Stimulated activated naive CD8-positive, alpha-beta T cell treated with anti-CD3 and anti-CD28 coated beads, Interleukin-15, amount 100 ng/mL, for 72 hours (primary cell): ENCODE data around the gene GTF2H4.
"Not testable (repeated sequence)": the region's sequence is repeated elsewhere in the genome, so short reads cannot be mapped to it uniquely, and the experiment has no call there.

Source experiments
- ATAC-seq: fragments of 150-1000 bp; cut with Tn5 transposase; 2 replicates; pipeline ENCODE4 v1.10.0; 2021; ENCODE audit warnings: mild to moderate bottlenecking, moderate library complexity
- DNase-seq, 2 donors: peaks; one replicate each; pipeline ENCODE4 v3.0.0; 2021 to 2022
- H3K27ac Mint-ChIP-seq, 2 donors: one replicate each; pipeline ENCODE4 v1.8.0; 2022; ENCODE audit warnings: mild to moderate bottlenecking in 2 of 2, mixed read lengths in 2 of 2, moderate library complexity in 2 of 2
- H3K27me3 Mint-ChIP-seq: one replicate; pipeline ENCODE4 v1.8.0; 2022; ENCODE audit warnings: mixed read lengths
- H3K4me1 Mint-ChIP-seq: one replicate; pipeline ENCODE4 v1.8.0; 2022; ENCODE audit warnings: mild to moderate bottlenecking, mixed read lengths
- H3K4me3 Mint-ChIP-seq, 2 donors: one replicate each; pipeline ENCODE4 v1.8.0; 2022; ENCODE audit warnings: mild to moderate bottlenecking in 2 of 2, mixed read lengths in 2 of 2, moderate library complexity in 1 of 2
- H3K9me3 Mint-ChIP-seq, 2 donors: one replicate each; pipeline ENCODE4 v1.8.0; 2022; ENCODE audit warnings: mixed read lengths in 2 of 2

GTF2H4 gene

DNA sequence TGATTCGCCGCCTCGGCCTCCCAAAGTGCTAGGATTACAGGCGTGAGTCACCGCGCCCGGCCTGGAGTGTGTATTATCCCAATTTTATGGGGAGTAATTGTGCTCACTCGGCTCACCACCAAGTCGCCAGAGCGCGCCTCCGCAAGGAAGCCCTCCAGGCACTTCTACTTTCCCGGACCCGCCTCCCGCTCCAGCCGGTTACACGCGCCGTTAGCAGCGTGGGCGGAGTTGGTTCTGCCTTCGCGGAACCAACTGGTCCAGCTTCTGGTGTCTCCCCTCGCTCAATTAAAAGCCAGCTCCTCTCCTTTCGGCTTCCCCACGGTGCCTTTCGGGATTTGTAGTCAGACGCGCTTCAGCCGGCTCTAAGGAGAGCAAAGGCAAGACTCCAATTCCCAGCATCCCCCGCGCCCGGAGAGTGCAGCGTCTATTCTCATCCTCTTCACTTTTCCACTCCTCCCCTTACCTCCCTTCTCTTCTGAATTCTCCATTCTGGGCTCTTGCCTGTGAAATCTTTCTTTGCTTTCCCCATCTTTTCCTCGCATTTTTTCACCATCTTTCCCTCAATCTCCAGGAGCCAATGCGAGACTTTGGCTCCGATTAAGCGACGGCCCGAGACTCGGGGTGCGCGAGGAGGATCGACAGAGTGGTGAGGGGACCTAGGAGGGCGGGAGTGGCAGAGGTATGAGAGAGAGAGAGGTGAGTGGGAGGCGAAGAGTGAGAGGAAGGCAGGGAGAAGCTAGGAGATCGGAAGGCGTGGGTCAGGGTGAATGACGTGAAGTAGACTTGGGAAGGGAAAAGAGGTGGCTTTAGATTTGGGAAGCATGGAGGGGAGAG is at the start of gene GTF2H4:
TSS of gene GTF2H4 (plus strand) at position 450 of the 834 bp plus-strand sequence.
- Mint-ChIP-seq H3K9me3 (no peaks in the 10 kb centered on the region), H3K27ac (peak within 1 kb of the TSS; percentile 2 to 79), H3K4me1 (peaks cover 31% of the 10 kb centered on the region), H3K4me3 (peak within 1 kb of the TSS; percentile 85 to 88), H3K27me3 (no peaks in the 10 kb centered on the region)
- ATAC-seq (peak; percentile 99), DNase-seq (peak; percentile 89 to 96)

DNA sequence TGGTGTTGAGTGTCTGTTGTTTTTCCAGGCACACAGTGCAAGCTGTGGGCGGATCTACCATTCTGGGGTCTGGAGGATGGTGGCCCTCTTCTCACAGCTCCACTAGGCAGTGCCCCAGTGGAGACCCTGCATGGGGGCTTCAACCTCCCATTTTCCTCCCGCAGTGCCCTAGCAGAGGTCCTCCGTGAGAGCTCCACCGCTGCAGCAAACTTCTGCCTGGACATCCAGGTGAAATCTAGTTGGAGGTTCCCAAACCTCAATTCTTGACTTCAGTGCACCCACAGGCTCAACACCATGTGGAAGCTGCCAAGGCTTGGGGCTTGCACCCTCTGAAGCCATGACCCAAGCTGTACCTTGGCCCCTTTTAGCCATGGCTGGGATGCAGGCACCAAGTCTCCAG is 48.3 kb upstream of the GTF2H4 start:
- H3K27ac Mint-ChIP-seq, DNase-seq, ATAC-seq, H3K4me3 Mint-ChIP-seq, H3K27me3 Mint-ChIP-seq: not testable (repeated sequence)
- Mint-ChIP-seq H3K9me3 (peaks cover 14 to 47% of the 10 kb centered on the region in 2 donors), H3K4me1 (peaks cover 23% of the 10 kb centered on the region)

- no peak overlapping the region for H3K4me3 Mint-ChIP-seq
- H3K4me1 Mint-ChIP-seq: peaks cover 22% of the 10 kb centered on the region
- peaks cover 14 to 47% of the 10 kb centered on the region in 2 donors for H3K9me3 Mint-ChIP-seq
- no peaks in the 10 kb centered on the region for H3K27me3 Mint-ChIP-seq
- no peak overlapping the region for H3K27ac Mint-ChIP-seq
- DNase-seq (no peak), ATAC-seq (no peak)
These were observed 46.6 kb upstream of the GTF2H4 start for GRCh38 chr6:30861257-30862048.

DNA sequence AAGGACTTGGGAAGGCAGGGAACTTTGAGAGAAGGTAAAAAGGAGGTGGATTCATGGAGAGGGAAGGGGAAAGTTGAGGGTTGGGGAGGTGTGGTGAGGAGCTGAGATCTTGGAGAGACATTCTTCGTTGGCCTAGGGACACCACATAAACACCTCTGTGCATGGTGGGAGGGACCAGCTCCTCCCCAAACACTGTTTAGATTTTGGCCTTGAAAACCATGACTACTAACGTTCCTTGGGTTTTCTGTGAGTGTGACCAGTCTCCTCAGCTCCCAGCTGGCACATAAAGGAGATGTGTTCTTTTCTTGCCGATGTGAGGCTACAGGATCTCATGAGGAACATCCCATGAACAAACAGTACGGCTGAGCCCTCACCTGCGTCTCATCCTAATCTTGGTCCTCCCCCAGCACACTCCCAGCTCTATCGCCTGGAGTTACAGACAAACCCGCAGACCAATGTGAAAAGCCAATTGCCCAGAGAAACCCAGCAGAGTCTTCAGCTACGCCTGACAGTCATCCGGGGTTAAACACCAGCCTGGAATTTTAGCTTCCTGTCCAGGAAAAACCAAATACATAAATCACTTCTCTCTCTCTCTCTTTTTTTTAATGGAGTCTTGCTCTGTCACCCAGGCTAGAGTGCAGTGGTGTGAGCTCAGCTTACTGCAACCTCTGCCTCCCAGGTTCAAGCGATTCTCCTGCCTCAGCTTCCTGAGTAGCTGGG is 45.7 kb upstream of the GTF2H4 start:
- ATAC-seq: no peak
- H3K4me3 Mint-ChIP-seq: no peak overlapping the region
- DNase-seq: no peak
- H3K27ac Mint-ChIP-seq: no peak overlapping the region
- H3K9me3 Mint-ChIP-seq: peaks cover 14 to 47% of the 10 kb centered on the region in 2 donors
- no peaks in the 10 kb centered on the region for H3K27me3 Mint-ChIP-seq
- peaks cover 17% of the 10 kb centered on the region for H3K4me1 Mint-ChIP-seq

DNA sequence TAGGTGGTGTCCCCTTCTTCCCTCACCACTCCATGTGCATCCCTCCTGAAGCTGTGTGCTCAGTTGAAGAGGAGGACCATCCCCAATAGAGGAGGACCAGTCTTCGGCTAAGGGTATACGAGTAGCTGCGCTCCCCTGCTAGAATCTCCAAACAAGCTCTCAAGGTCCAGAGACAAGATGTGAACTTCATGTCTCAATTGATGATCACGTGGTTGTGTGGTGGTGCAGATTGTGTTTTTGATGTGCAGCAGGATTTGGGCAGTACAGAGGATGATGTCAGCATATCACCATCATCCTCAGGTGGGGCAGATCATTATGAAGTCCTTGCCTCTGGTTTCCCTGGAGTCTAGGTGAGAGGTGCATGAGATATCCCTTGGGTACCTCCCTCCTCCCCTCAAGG is 43.7 kb upstream of the GTF2H4 start:
- no peak for ATAC-seq
- Mint-ChIP-seq H3K4me1 (peaks cover 17% of the 10 kb centered on the region), H3K4me3 (no peak overlapping the region), H3K9me3 (peaks cover 7 to 45% of the 10 kb centered on the region in 2 donors), H3K27me3 (no peaks in the 10 kb centered on the region), H3K27ac (no peak overlapping the region)
- DNase-seq: no peak

- Mint-ChIP-seq H3K9me3 (peaks cover 25 to 46% of the 10 kb centered on the region in 2 donors), H3K4me1 (peaks cover 20% of the 10 kb centered on the region)
- H3K27ac Mint-ChIP-seq, ATAC-seq, DNase-seq, H3K4me3 Mint-ChIP-seq, H3K27me3 Mint-ChIP-seq: not testable (repeated sequence)
These were observed 38.7 kb upstream of the GTF2H4 start for GRCh38 chr6:30869241-30869749.

DNA sequence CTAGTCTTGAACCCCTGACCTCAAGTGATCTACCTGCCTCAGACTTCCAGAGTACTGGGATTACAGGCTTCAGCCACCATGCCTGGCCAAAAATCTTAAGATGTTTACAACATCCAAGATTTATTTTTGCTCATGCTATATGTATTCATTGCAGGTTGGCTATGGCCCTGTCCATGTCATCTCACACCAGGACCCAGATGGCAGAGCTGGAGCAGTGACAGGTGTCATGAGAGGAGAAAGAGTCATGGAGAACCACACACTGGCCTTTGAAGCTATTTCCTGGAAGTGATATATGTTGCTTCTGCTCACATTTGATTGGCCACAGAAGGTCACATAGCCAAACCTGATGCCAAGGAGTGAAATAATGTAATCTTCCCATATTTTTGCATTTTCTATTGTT is 37.5 kb upstream of the GTF2H4 start:
- no peaks in the 10 kb centered on the region for H3K27me3 Mint-ChIP-seq
- peak overlapping the region in 1 of 2 donors; percentile 87 for H3K27ac Mint-ChIP-seq
- H3K9me3 Mint-ChIP-seq: peaks cover 25 to 46% of the 10 kb centered on the region in 2 donors
- no peak for DNase-seq
- peaks cover 26% of the 10 kb centered on the region for H3K4me1 Mint-ChIP-seq
- no peak overlapping the region for H3K4me3 Mint-ChIP-seq
- ATAC-seq: peak; percentile 56

DNA sequence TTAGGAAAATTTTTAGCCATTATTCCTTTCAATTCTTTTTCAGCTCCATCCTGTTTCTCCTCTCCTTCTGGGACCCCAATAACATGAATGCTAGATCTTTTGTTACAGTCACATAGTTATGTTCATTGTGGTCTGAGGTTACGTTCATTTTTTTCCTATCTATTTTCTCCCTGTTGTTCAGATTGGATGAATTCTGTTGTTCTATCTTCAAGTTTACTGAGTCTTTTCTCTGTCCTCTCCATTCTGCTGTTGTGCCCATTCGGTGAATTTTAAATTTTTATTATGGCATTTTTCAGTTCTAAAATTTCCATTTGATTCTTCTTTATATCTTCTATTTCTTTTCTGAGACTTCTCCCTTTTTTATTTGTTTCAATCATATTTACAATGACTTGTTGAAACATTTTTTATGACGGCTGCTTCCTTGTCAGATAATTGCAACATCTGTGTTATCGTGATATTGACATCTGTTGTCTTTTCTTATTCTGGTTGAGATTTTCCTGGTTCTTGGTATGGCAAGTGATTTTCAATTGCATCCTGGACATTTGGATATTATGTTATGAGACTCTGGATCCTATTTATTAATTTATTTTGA is 36.3 kb upstream of the GTF2H4 start:
- Mint-ChIP-seq H3K27me3 (no peaks in the 10 kb centered on the region), H3K4me3 (peak overlapping the region; percentile 32 to 74), H3K9me3 (peaks cover 25 to 46% of the 10 kb centered on the region in 2 donors), H3K4me1 (peaks cover 37% of the 10 kb centered on the region), H3K27ac (peak overlapping the region in 1 of 2 donors; percentile 80)
- ATAC-seq: no peak
- no peak for DNase-seq

DNA sequence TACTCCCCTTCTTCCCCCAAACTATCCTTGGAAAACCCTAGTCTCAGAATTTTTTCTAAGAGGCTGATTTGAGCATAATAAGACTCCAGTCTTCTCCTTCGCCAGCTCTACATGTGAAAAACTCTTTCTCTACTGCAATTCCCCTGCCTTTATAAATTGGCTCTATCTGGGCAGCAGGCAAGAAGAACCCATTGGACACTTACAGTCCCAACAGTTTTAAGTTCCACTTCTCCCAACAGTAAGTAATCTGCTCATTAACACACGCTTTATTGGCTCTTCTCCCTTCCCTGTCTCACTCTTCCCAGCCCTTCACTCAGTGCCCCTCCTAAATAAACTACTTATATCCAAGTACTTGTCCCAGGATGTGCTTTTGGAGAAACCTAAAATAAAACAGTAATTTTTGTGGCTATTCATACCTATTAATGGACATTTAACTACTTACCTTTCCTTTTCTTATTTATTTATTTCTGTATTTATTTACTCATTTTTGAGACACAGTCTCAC is 34.8 kb upstream of the GTF2H4 start:
- Mint-ChIP-seq H3K4me1 (peaks cover 52% of the 10 kb centered on the region), H3K9me3 (peaks cover 25 to 46% of the 10 kb centered on the region in 2 donors), H3K27me3 (no peaks in the 10 kb centered on the region), H3K27ac (no peak overlapping the region), H3K4me3 (no peak overlapping the region)
- ATAC-seq (no peak), DNase-seq (no peak)

DNA sequence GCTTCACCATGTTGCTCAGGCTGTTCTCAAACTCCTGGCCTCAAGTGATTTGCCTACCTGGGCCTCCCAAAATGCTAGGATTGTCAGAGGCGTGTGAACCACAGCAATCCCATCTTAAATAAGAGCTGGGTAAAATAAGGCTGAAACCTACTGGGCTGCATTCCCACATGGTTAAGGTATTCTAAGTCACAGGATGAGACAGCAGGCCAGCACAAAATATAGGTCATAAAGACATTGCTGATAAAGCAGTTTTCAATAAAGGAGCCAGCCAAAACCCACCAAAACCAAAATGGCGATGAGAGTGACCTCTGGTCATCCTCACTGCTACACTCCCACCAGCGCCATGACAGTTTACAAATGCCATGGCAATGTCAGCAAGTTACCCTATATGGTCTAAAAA is 34.2 kb upstream of the GTF2H4 start:
- peaks cover 58% of the 10 kb centered on the region for H3K4me1 Mint-ChIP-seq
- not testable (repeated sequence) for H3K27ac Mint-ChIP-seq

DNA sequence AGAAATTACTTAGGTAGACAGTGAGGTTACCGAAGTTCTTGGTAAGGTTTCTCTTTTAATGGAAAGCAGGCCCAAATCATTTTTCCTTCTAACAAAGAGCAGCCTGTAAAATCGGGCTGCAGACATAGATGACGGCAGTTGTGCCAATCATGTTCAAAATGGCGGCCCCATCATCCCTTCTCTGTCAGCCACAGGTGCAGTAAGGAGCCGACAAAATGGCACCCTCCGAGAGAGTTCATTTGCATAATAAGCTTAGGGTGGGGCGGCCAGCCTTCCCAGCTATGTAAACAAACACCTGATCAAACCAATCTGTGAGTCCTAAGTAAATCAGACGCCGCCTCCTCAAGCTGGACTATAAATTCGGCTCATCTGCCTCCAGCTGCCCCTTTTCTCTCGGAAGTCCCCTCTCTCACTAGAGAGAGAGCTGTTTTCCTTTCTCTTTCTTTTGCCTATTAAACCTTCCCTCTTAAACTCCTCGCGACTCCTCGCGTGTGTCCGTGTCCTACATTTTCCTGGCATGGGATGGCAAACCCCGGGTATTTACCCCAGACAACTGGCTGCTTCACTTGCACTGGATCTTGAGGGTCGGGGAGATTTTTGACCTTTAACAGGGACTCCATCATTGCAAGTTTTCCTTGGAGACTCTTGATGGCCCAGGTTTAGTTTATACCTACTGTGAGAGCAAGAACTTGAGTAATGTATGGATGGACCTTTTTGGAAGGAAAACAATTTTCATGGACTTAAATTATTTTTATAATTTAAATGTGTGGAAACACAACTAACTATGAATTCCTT is 32.6 kb upstream of the GTF2H4 start:
- H3K9me3 Mint-ChIP-seq: peaks cover 20 to 32% of the 10 kb centered on the region in 2 donors
- no peak overlapping the region for H3K4me3 Mint-ChIP-seq
- H3K27me3 Mint-ChIP-seq: no peaks in the 10 kb centered on the region
- no peak overlapping the region for H3K27ac Mint-ChIP-seq
- DNase-seq: no peak
- ATAC-seq: no peak
- H3K4me1 Mint-ChIP-seq: peaks cover 57% of the 10 kb centered on the region

More for the DNA sequence above, 34.2 kb upstream of the GTF2H4 start:
- ATAC-seq, H3K27me3 Mint-ChIP-seq, DNase-seq, H3K4me3 Mint-ChIP-seq: not testable (repeated sequence)
- H3K9me3 Mint-ChIP-seq: peaks cover 25 to 43% of the 10 kb centered on the region in 2 donors

GRCh38 chr6:30876039-30876730 is 31.8 kb upstream of the GTF2H4 start:
- no peak for ATAC-seq
- H3K4me3 Mint-ChIP-seq: no peak overlapping the region
- H3K27me3 Mint-ChIP-seq: no peaks in the 10 kb centered on the region
- H3K9me3 Mint-ChIP-seq: peaks cover 14 to 25% of the 10 kb centered on the region in 2 donors
- no peak overlapping the region for H3K27ac Mint-ChIP-seq
- DNase-seq: no peak
- H3K4me1 Mint-ChIP-seq: peaks cover 50% of the 10 kb centered on the region

DNA sequence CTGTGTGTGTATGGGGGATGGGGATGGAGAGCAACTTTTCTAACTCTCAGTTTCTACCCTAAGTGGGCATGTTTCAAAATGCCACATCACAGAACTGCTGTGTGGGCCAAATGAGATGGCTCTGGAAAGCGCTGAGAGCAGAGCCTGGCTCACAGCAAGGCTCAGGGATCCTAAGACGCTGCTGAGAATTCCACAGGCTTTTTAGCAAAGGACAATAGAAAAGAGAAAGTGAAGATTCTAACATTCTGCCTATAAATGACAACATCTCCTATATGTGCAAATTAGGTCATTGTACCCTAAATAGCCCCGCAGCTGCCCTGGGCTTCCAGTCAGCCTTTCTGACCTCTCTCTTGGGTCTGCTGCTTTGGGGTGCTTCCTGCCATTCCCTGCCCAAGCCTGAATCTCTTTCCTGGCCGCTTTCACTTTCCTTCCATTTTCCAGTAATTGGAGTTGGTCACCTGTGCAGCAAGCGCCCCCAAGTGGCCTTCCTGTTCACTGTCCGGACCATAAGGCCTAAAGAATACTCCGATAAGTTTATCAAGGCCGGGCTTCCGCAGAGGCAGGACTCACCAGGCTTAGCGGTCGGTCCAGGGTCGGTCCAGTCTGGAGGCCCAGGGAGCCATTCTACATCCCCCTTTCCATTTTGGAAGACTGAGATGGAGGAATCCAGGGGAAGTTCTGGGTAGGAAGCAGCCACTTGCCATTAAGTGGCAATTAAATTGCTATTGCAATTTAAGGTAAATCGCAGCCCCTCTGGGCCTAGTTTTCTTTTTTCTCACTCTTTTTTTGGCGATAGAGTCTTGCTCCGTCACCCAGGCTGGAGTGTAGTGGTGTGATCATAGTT is 30.4 kb upstream of the GTF2H4 start:
- H3K9me3 Mint-ChIP-seq: peaks cover 7 to 10% of the 10 kb centered on the region in 2 donors
- ATAC-seq (peak; percentile 89), DNase-seq (peak; percentile 66 to 73)
- H3K27me3 Mint-ChIP-seq: no peaks in the 10 kb centered on the region
- peak overlapping the region; percentile 79 to 92 for H3K27ac Mint-ChIP-seq
- peak overlapping the region; percentile 74 to 89 for H3K4me3 Mint-ChIP-seq
- peaks cover 42% of the 10 kb centered on the region for H3K4me1 Mint-ChIP-seq
